ENCODE measurements around the gene USP25.

GRCh38 chr21:15837645-15838044 is 107.9 kb downstream of the USP25 start:
- no peak for TF ChIP-seq CTCF (IDR thresholded peaks at IDR 0.05)
- no peak for TF ChIP-seq EZH2 (IDR thresholded peaks at IDR 0.05; ENCODE audit: borderline replicate concordance, insufficient read depth, low read depth, low read length, poor library complexity, severe bottlenecking)

Measured in B cell (primary cell).